Measurements from ENCODE around the gene PRR33.

DNA sequence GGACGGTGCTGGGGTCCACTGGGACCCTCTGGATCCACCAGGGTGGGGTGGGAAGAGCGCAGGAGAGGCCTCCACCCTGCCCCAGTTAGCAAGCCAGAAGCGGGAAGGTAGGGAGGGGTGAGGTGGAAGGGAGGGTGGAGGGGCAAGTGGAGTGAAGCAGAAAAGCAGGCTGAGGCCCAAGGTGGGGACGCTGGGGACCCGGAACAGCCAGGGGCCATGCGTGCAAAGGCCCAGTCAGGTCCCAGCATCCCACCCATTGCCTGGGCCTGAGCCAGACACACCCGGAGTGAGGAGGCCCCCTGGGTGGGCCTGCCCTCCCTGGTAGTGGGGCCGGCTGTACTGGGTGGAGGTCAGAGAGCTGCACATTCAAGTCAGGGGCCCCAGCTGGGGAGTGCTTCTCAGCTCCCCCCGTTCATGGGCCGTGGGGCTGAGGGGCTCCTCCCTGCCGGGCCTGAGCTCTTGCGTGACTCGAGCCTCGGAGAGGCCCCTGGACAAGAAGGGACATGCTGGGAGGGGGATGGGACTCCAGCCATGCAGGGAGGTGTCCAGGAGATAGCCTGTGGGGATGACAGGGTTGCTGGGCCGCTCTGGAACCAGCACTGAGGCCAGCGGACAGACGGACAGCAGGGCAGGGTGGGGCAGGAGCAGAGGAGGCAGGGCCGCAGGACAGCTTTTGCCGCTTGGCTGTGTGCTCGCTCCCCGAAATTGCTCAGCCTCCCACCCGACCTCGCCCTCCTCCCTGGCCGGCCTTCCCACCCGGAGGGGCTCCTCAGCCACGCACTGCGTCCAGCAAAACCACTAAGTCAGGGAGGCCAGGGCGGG lies 35.5 kb upstream of the PRR33 start:
- TF ChIP-seq TAF1 (IDR thresholded peaks at IDR 0.05; ENCODE audit: low read depth, low read length) (no peak), POLR2A (IDR thresholded peaks at IDR 0.05; ENCODE audit: low read depth, low read length) (no peak), POLR2AphosphoS5 (IDR thresholded peaks at IDR 0.05; ENCODE audit: low read depth, low read length) (no peak), SPI1 (IDR thresholded peaks at IDR 0.05; ENCODE audit: low read depth, low read length) (no peak), PAX5 (IDR thresholded peaks at IDR 0.05; ENCODE audit: insufficient read depth, low read length, severe bottlenecking) (no peak), POU2F2 (IDR thresholded peaks at IDR 0.05; ENCODE audit: low read depth, low read length) (no peak)
